ENCODE measurements around the gene RXYLT1. TPM values are rescaled to one million over a fixed set of nuclear protein-coding genes. Genes with fewer than 3 reads are reported as not detected.

Gene RXYLT1
- total and polyA plus RNA-seq, 7 donors: 10.3 to 23.5 (median 12.8) TPM

- 69 to 74% (median 70%) methylated on average over 6 of the region's 6 CpGs for WGBS, 3 donors
- DNase-seq (no peak), ATAC-seq (no peak)
- Histone ChIP-seq H3K36me3 (ENCODE audit: insufficient read depth in 1 of 2, low read depth in 1 of 2) (peaks cover 0 to 16% of the 10 kb centered on the region in 2 donors), H3K4me1 (no peaks in the 10 kb centered on the region), H3K9me3 (no peaks in the 10 kb centered on the region), H3K27me3 (ENCODE audit: insufficient read depth in 3 of 3, low read length in 2 of 3) (no peaks in the 10 kb centered on the region), H3K27ac (no peak overlapping the region), H3K4me3 (no peak overlapping the region)
- TF ChIP-seq CTCF (IDR thresholded peaks at IDR 0.05): peak; percentile 53
- intact Hi-C loops (cut with DNase I): loop anchor here (10.0 kb wide), 2 partner anchors 137 to 697 kb away; partner anchors contain the start of gene DPY19L2 (in 1 of the 2)
These were observed 22.4 kb downstream of the RXYLT1 start for GRCh38 chr12:63802012-63802608.

- Histone ChIP-seq H3K36me3 (ENCODE audit: insufficient read depth in 1 of 2, low read depth in 1 of 2) (peaks cover 0 to 34% of the 10 kb centered on the region in 2 donors), H3K9me3 (no peaks in the 10 kb centered on the region), H3K4me1 (no peaks in the 10 kb centered on the region), H3K27me3 (ENCODE audit: insufficient read depth in 3 of 3, low read length in 2 of 3) (no peaks in the 10 kb centered on the region), H3K27ac (no peak overlapping the region), H3K4me3 (no peak overlapping the region)
- no peak for ATAC-seq
- TF ChIP-seq CTCF (IDR thresholded peaks at IDR 0.05): no peak
- 71 to 73% (median 73%) methylated on average over 2 of the region's 2 CpGs for WGBS, 3 donors
- DNase-seq: no peak
- intact Hi-C loops (cut with DNase I): loop anchor here (10.0 kb wide), 2 partner anchors 140 to 700 kb away; partner anchors contain the start of gene DPY19L2 (in 1 of the 2)
These were observed 25.0 kb downstream of the RXYLT1 start for GRCh38 chr12:63804746-63805145.

GRCh38 chr12:63805704-63806672 is 26.3 kb downstream of the RXYLT1 start:
- Histone ChIP-seq H3K36me3 (ENCODE audit: insufficient read depth in 1 of 2, low read depth in 1 of 2) (peaks cover 0 to 35% of the 10 kb centered on the region in 2 donors), H3K27ac (no peak overlapping the region), H3K4me3 (no peak overlapping the region), H3K27me3 (ENCODE audit: insufficient read depth in 3 of 3, low read length in 2 of 3) (no peaks in the 10 kb centered on the region), H3K4me1 (no peaks in the 10 kb centered on the region), H3K9me3 (no peaks in the 10 kb centered on the region)
- DNase-seq: no peak
- ATAC-seq: no peak
- intact Hi-C loops (cut with DNase I): loop anchor here (10.0 kb wide), 2 partner anchors 141 to 701 kb away; partner anchors contain the start of gene DPY19L2 (in 1 of the 2)
- no peak for TF ChIP-seq CTCF (IDR thresholded peaks at IDR 0.05)
- 74 to 84% (median 80%) methylated on average over 3 of the region's 3 CpGs for WGBS, 3 donors

DNA sequence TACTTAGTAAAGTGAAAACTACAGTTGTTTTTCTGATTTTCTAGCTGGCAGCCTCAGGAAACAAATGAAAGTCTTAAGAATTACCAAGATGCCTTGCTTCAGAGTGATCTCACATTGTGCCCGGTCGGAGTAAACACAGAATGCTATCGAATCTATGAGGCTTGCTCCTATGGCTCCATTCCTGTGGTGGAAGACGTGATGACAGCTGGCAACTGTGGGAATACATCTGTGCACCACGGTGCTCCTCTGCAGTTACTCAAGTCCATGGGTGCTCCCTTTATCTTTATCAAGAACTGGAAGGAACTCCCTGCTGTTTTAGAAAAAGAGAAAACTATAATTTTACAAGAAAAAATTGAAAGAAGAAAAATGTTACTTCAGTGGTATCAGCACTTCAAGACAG is 28.9 kb downstream of the RXYLT1 start:
- Histone ChIP-seq H3K27me3 (ENCODE audit: insufficient read depth in 3 of 3, low read length in 2 of 3) (no peaks in the 10 kb centered on the region), H3K9me3 (no peaks in the 10 kb centered on the region), H3K27ac (no peak overlapping the region), H3K4me3 (no peak overlapping the region), H3K36me3 (ENCODE audit: insufficient read depth in 1 of 2, low read depth in 1 of 2) (peaks cover 0 to 35% of the 10 kb centered on the region in 2 donors), H3K4me1 (no peaks in the 10 kb centered on the region)
- intact Hi-C loops (cut with DNase I): loop anchor here (10.0 kb wide), 2 partner anchors 144 to 704 kb away; partner anchors contain the start of gene DPY19L2 (in 1 of the 2)
- TF ChIP-seq CTCF (IDR thresholded peaks at IDR 0.05): no peak
- WGBS, 3 donors: 73 to 83% (median 78%) methylated on average over 5 of the region's 5 CpGs
- ATAC-seq: no peak
- no peak for DNase-seq

Measured in psoas muscle (tissue), 8 donors.